K562 (cell line): ENCODE results near the gene PTPRB. TPM values are rescaled to one million over a fixed set of nuclear protein-coding genes. Genes with fewer than 3 reads are reported as not detected.
A peak's percentile ranks its signal among the peaks of the same experiment; 100 is the strongest.

ENCODE experiments used
- ATAC-seq: fragments of 200-7000 bp; cut with Tn5 transposase; 3 replicates; pipeline ENCODE4 v1.9.1; 2020; ENCODE audit warnings: moderate library complexity
- BruUV-seq: library from RNA; stranded (reverse); fragments of 400-500 nt; replicated peaks from 2 replicates; lab custom pipeline; 2021; lab: Mats Ljungman, UMichigan
- CTCF ChIA-PET: fragments of 300-600 bp; formaldehyde crosslinking; extraction: SDS; loops from one replicate; lab custom pipeline; 2021; ENCODE audit warnings: low intra/inter-chr PET ratio; lab: Yijun Ruan, JAX
- POLR2A ChIA-PET: fragments of 300-600, 350-650 bp; sonication (Branson Sonifier 250); formaldehyde crosslinking; extraction: SDS; loops from one replicate; lab custom pipeline; 2021; ENCODE audit warnings: antibody characterized with exemption, inconsistent platforms; lab: Yijun Ruan, JAX
- DNase-seq, 4 experiments: peaks; one replicate each; pipeline versions ENCODE4 v3.0.0 to v3.0.0-alpha.2; 2011 to 2018; ENCODE audit warnings: low spot score in 3 of 4, mixed read lengths in 3 of 4; ENCODE audit errors: extremely low read depth in 1 of 4
- FAIRE-seq: peaks from 2 replicates; lab custom pipeline; 2011; peaks lifted over from hg19 to GRCh38; lab: Jason Lieb, UNC
- H2AFZ ChIP-seq: 2 replicates; pipeline ENCODE4 v1.6.0; 2011; ENCODE audit warnings: low read depth, low read length, control low read depth, inconsistent platforms
- H3K27ac ChIP-seq: fragments of 200-600 bp; 3 replicates; pipeline ENCODE4 v1.8.0; 2011; ENCODE audit warnings: low read depth, mild to moderate bottlenecking, control low read depth, inconsistent platforms, low read length, moderate library complexity, mixed read lengths; ENCODE audit errors: extremely low read depth
- H3K27me3 ChIP-seq, 2 experiments: fragments of 300-600 bp in 1 of 2; 2 replicates in 1 of 2; 3 replicates in 1 of 2; pipeline versions ENCODE4 v1.6.0 to v1.8.0; 2011; ENCODE audit warnings: inconsistent platforms in 2 of 2, low read length in 2 of 2, mild to moderate bottlenecking in 1 of 2, mixed read lengths in 1 of 2, moderate library complexity in 1 of 2; ENCODE audit not compliant: control insufficient read depth in 2 of 2, insufficient read depth in 2 of 2
- H3K36me3 ChIP-seq: fragments of 300-600 bp; 3 replicates; pipeline ENCODE4 v1.8.0; 2011; ENCODE audit warnings: mild to moderate bottlenecking, low read length, inconsistent platforms; ENCODE audit not compliant: control insufficient read depth, insufficient read depth
- H3K4me1 ChIP-seq, 2 experiments: fragments of 200-600 bp in 1 of 2; replicated peaks in 1 of 2; 2 replicates in 1 of 2; 3 replicates in 1 of 2; pipeline versions ENCODE4 v1.5.1 to v1.8.0; 2011; ENCODE audit warnings: inconsistent platforms in 2 of 2, low read length in 2 of 2, mild to moderate bottlenecking in 1 of 2, mixed read lengths in 1 of 2, moderate library complexity in 1 of 2; ENCODE audit not compliant: control insufficient read depth in 2 of 2, insufficient read depth in 2 of 2
- H3K4me2 ChIP-seq: 2 replicates; pipeline ENCODE4 v1.6.1; 2011; ENCODE audit warnings: low read length, control low read depth, inconsistent platforms, mixed read lengths; ENCODE audit not compliant: insufficient read depth
- H3K4me3 ChIP-seq: fragments of 200-600 bp; sonication (generic), shearing (Covaris generic); 2 replicates; pipeline ENCODE4 v1.5.1; 2016; ENCODE audit warnings: control low read depth, inconsistent platforms
- H3K79me2 ChIP-seq: fragments of 200-600 bp; 3 replicates; pipeline ENCODE4 v1.8.0; 2011; ENCODE audit warnings: low read length, inconsistent platforms; ENCODE audit not compliant: control insufficient read depth, insufficient read depth
- H3K9ac ChIP-seq, 2 experiments: 2 replicates each; pipeline versions ENCODE4 v1.6.0 to v1.6.1; 2011; ENCODE audit warnings: low read depth in 2 of 2, low read length in 2 of 2, control low read depth in 1 of 2, inconsistent platforms in 1 of 2, mild to moderate bottlenecking in 1 of 2, mixed read lengths in 1 of 2; ENCODE audit not compliant: insufficient read depth in 1 of 2
- H3K9me1 ChIP-seq: one replicate; pipeline ENCODE4 v1.6.0; 2011; ENCODE audit warnings: inconsistent platforms, mild to moderate bottlenecking, low read length, moderate library complexity; ENCODE audit not compliant: control insufficient read depth, insufficient read depth
- H3K9me3 ChIP-seq: replicated peaks from 2 replicates; pipeline ENCODE4 v1.5.1; 2011; ENCODE audit warnings: low read depth, low read length, inconsistent platforms; ENCODE audit not compliant: control insufficient read depth, insufficient read depth
- H4K20me1 ChIP-seq: replicated peaks from 2 replicates; pipeline ENCODE4 v1.6.1; 2011; ENCODE audit warnings: low read length, inconsistent platforms, mixed read lengths; ENCODE audit not compliant: control insufficient read depth, insufficient read depth
- CBFA2T2 ChIP-seq: fragments of 450-650 bp; conservative IDR thresholded peaks from 2 replicates; pipeline ENCODE4 v1.6.1; 2017; ENCODE audit warnings: mild to moderate bottlenecking
- CBFA2T3 ChIP-seq: fragments of 450-650 bp; IDR thresholded peaks from 2 replicates; pipeline ENCODE4 v1.6.1; 2017
- CHD4 ChIP-seq: fragments of 200-600 bp; sonication (generic); IDR thresholded peaks from 3 replicates; pipeline ENCODE4 v1.6.1; 2012; ENCODE audit warnings: low read depth, mild to moderate bottlenecking, mixed read lengths, low read length, inconsistent platforms; ENCODE audit not compliant: insufficient read depth, insufficient replicate concordance, poor library complexity, severe bottlenecking
- EP300 ChIP-seq: IDR thresholded peaks from 2 replicates; pipeline ENCODE4 v1.6.1; 2012; ENCODE audit warnings: low read length, improper control_type of control experiment
- KLF16 ChIP-seq: IDR thresholded peaks from 2 replicates; pipeline ENCODE4 v1.6.1; 2016; ENCODE audit warnings: antibody characterized with exemption
- MAFF ChIP-seq: IDR thresholded peaks from 2 replicates; pipeline ENCODE4 v1.6.1; 2012; ENCODE audit warnings: low read length, improper control_type of control experiment
- MAFG ChIP-seq: fragments of 450-650 bp; conservative IDR thresholded peaks from 2 replicates; pipeline ENCODE4 v1.6.1; 2016; ENCODE audit warnings: missing genetic modification characterization, missing compliant biosample characterization
- MAFK ChIP-seq: IDR thresholded peaks from 2 replicates; pipeline ENCODE4 v1.6.1; 2011; ENCODE audit warnings: low read length, improper control_type of control experiment
- NR2C1 ChIP-seq, 2 experiments: fragments of 450-650 bp; IDR thresholded peaks; 2 replicates each; pipeline ENCODE4 v1.6.1; 2017; ENCODE audit warnings: mild to moderate bottlenecking in 2 of 2, antibody characterized with exemption in 1 of 2, inconsistent platforms in 1 of 2, missing compliant biosample characterization in 1 of 2, missing genetic modification characterization in 1 of 2
- SOX6 ChIP-seq: fragments of 450-650 bp; IDR thresholded peaks from 2 replicates; pipeline ENCODE4 v1.6.1; 2014; ENCODE audit warnings: mild to moderate bottlenecking
- TCF3 ChIP-seq: sonication (generic); formaldehyde crosslinking; IDR thresholded peaks from 2 replicates; pipeline ENCODE4 v1.4.0; 2020; ENCODE audit warnings: mild to moderate bottlenecking, missing genetic modification reagents
- THRA ChIP-seq: fragments of 450-650 bp; IDR thresholded peaks from 2 replicates; pipeline ENCODE4 v1.6.1; 2017; ENCODE audit warnings: mild to moderate bottlenecking, moderate library complexity
- ZBTB5 ChIP-seq: fragments of 450-650 bp; IDR thresholded peaks from 2 replicates; pipeline ENCODE4 v1.6.1; 2017; ENCODE audit warnings: antibody characterized with exemption
- ZNF316 ChIP-seq: fragments of 450-650 bp; IDR thresholded peaks from 2 replicates; pipeline ENCODE4 v1.6.1; 2016
- ZNF395 ChIP-seq: fragments of 200-800 bp; sonication (Bioruptor generic); IDR thresholded peaks from 2 replicates; pipeline ENCODE4 v1.6.1; 2017; ENCODE audit warnings: missing genetic modification characterization, missing compliant biosample characterization
- WGBS: fragments of 100-300 bp; shearing (Covaris generic); methylation state at CpG from one replicate; pipeline ENCODE4 v1.1.6; 2016; ENCODE audit warnings: low coverage, mixed read lengths; ENCODE audit not compliant: insufficient coverage; ENCODE audit errors: missing lambda C conversion rate; 5-methylcytosine and 5-hydroxymethylcytosine counted together
- in situ Hi-C: fragments of 300-500 bp; cut with MboI; formaldehyde crosslinking; loops from 4 replicates; pipeline ENCODE4 v1.15.0; 2018; ENCODE audit warnings: inconsistent platforms, mixed read lengths
- intact Hi-C: fragments of 100-400 bp; cut with micrococcal nuclease; formaldehyde crosslinking; loops from 2 replicates; pipeline ENCODE4 v1.14.2; 2022
- polyA plus RNA-seq, 8 experiments: library from polyadenylated mRNA; depleted of rRNA in 4 of 8; stranded (reverse) in 5 of 8; unstranded in 3 of 8; fragments of >200 nt; fragmentation: Nextera tagmentation in 2 of 8; fragmentation: Illumina TruSeq in 1 of 8; extraction: Ambion mirVana in 2 of 8; extraction: Trizol in 1 of 8; gene quantifications; 2 replicates each; pipeline versions ENCODE4 v1.2.1 to v1.2.3, GENCODE V29; 2011 to 2014; ENCODE audit warnings: inconsistent platforms in 1 of 8, missing spikeins in 1 of 8
- total RNA-seq, 7 experiments: library from RNA; depleted of rRNA in 6 of 7; stranded (reverse); fragments of >200 nt in 6 of 7; fragmentation: Illumina TruSeq in 2 of 7; extraction: Trizol in 2 of 7; gene quantifications; 2 replicates each; pipeline versions ENCODE4 v1.2.1 to v1.2.3, GENCODE V29; 2011 to 2021; ENCODE audit warnings: low replicate concordance in 1 of 7
- TF ChIP-seq, protein P1 (sequence below): fragments of 450-650 bp; IDR thresholded peaks from 2 replicates; pipeline ENCODE4 v1.6.1; 2018; ENCODE audit warnings: mild to moderate bottlenecking, low read depth; ENCODE audit not compliant: partially characterized antibody

Gene PTPRB
- total and polyA plus RNA-seq, 9 of the 15 experiments (the other 6 are each of a cell fraction or from before 2014, with no cell fraction given): 0.46 to 5.9 (median 3.1) TPM

DNA sequence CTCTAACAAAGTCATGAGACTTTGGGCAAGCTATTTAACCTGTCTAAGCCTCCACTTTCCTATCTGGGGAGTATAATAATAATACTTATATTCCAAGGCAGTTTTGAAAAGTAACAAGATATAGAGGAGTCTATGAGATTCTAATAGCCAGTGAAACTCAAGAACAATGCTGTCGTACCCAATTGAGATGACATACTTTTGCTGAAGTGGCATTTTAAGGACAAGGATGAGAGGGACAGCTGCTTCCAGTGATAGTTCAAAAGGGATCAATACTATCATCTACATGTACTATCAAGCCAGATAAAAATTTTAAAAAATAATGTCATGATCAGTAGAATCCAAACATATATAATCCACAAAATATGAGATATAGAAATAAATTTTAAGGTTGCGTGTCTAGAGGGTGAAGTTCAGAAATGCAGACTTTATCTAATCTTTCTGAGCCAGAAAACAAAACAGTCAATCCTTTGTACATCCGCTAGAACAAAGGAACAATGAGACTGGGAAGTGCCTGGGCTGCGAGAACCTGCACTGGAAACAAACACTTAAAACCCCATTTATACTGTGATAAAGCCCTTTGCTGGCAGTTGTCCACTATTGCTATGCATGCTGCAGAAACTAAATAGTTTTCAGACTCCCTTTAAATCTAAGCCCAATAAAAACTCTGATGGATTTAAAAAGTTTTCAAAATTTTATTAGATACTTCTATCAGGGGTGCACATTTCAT, 38.6 kb downstream of the PTPRB start:
- BruUV-seq: no TSS peak
- Histone ChIP-seq H3K4me1 (no peaks in the 10 kb centered on the region; a peak in 1 of 5 replicates), H3K36me3 (peaks cover 3% of the 10 kb centered on the region; the same call in 2 of the 3 replicates), H2AFZ (no peak overlapping the region), H3K4me3 (no peak overlapping the region), H3K4me2 (no peak overlapping the region), H3K9me3 (no peaks in the 10 kb centered on the region), H3K79me2 (no peaks in the 10 kb centered on the region), H3K27ac (no peak overlapping the region), H3K9ac (no peak overlapping the region), H3K27me3 (no peaks in the 10 kb centered on the region), H4K20me1 (no peaks in the 10 kb centered on the region), H3K9me1 (no peaks in the 10 kb centered on the region)
- in situ Hi-C loops (loop anchor here (25.0 kb wide), 1 partner anchor 414 kb away; no protein-coding TSS in a partner anchor), intact Hi-C loops (loop anchor here (10.0 kb wide), 1 partner anchor 236 kb away; no protein-coding TSS in a partner anchor)
- ChIA-PET POLR2A (interaction anchor here (0.6 to 0.7 kb wide), 2 partner anchors 13 to 232 kb away, joined by 3 read pairs; no protein-coding TSS in a partner anchor), CTCF (interaction anchor here (0.6 kb wide), 1 partner anchor 688 kb away, joined by 6 read pairs; no protein-coding TSS in a partner anchor)
- WGBS: 13% methylated on average over 4 of the region's 4 CpGs
- FAIRE-seq: no peak
- ATAC-seq: peak; percentile 35; the same call in 1 of the 3 replicates
- peak in 1 of 4 experiments; percentile 31 for DNase-seq
- TF ChIP-seq SOX6 (peak; percentile 92), KLF16 (no peak), NR2C1 (IDR thresholded peaks at IDR 0.05) (no peak), NR2C1 (tag; IDR thresholded peaks at IDR 0.05) (0 out of 2 replicates have a peak, but pooled peaks have one; percentile 19), MAFF (peak; percentile 62), CBFA2T2 (0 out of 2 replicates have a peak, but pooled peaks have one; percentile 9), MAFG (tag) (peak; percentile 77), ZNF395 (CRISPR knock-in tag) (no peak), ZBTB5 (no peak), ZNF316 (peak; percentile 85), CBFA2T3 (peak; percentile 36; the same call in 1 of the 2 replicates), CHD4 (no peak), EP300 (0 out of 2 replicates have a peak, but pooled peaks have one; percentile 8), TCF3 (CRISPR knock-in tag) (peak; percentile 46), THRA (no peak), MAFK (peak; percentile 53; the same call in 1 of the 2 replicates)
- TF ChIP-seq, protein P1, sequence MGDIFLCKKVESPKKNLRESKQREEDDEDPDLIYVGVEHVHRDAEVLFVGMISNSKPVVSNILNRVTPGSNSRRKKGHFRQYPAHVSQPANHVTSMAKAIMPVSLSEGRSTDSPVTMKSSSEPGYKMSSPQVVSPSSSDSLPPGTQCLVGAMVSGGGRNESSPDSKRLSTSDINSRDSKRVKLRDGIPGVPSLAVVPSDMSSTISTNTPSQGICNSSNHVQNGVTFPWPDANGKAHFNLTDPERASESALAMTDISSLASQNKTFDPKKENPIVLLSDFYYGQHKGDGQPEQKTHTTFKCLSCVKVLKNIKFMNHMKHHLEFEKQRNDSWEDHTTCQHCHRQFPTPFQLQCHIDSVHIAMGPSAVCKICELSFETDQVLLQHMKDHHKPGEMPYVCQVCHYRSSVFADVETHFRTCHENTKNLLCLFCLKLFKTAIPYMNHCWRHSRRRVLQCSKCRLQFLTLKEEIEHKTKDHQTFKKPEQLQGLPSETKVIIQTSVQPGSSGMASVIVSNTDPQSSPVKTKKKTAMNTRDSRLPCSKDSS: no peak
